ENCODE measurements around the gene NRROS. TPM values are rescaled to one million over a fixed set of nuclear protein-coding genes. Genes with fewer than 3 reads are reported as not detected.
"Not testable (repeated sequence)": the region's sequence is repeated elsewhere in the genome, so short reads cannot be mapped to it uniquely, and the experiment has no call there.

NRROS gene
- total and polyA plus RNA-seq, 8 donors = 4.8 to 21.8 (median 7.6) TPM

GRCh38 chr3:196636369-196637349 lies 2.8 kb upstream of the NRROS start:
- no peaks in the 10 kb centered on the region for H3K36me3 ChIP-seq
- no peak overlapping the region for H3K27ac ChIP-seq
- TF ChIP-seq CTCF (IDR thresholded peaks at IDR 0.05) = no peak
- H3K27me3 ChIP-seq = peaks cover 3 to 14% of the 10 kb centered on the region in 2 donors
- intact Hi-C loops (cut with DNase I) = no loop called here
- H3K4me1 ChIP-seq = peaks cover 0 to 70% of the 10 kb centered on the region in 2 donors
- ATAC-seq = no peak
- no peak for DNase-seq
- no peak overlapping the region for H3K4me3 ChIP-seq
- H3K9me3 ChIP-seq = no peaks in the 10 kb centered on the region

GRCh38 chr3:196637941-196638340 lies 1.6 kb upstream of the NRROS start:
- peaks cover 3 to 14% of the 10 kb centered on the region in 2 donors for H3K27me3 ChIP-seq
- not testable (repeated sequence) for H3K36me3 ChIP-seq, ATAC-seq

GRCh38 chr3:196638861-196639482 lies 522 bp upstream of the NRROS start:
- peak; percentile 9 for ATAC-seq

More at GRCh38 chr3:196637941-196638340, 1.6 kb upstream of the NRROS start:
- H3K4me3 ChIP-seq; intact Hi-C loops (cut with DNase I); DNase-seq; H3K27ac ChIP-seq; H3K9me3 ChIP-seq: not testable (repeated sequence)
- H3K4me1 ChIP-seq = peaks cover 0 to 76% of the 10 kb centered on the region in 2 donors

GRCh38 chr3:196640297-196641018 lies 964 bp downstream of the NRROS start:
- Histone ChIP-seq H3K27me3 (peaks cover 3 to 14% of the 10 kb centered on the region in 2 donors), H3K36me3 (peaks cover 0 to 6% of the 10 kb centered on the region in 2 donors), H3K9me3 (no peaks in the 10 kb centered on the region), H3K27ac (peak overlapping the region; percentile 76 to 92), H3K4me3 (peak overlapping the region; percentile 50 to 67), H3K4me1 (peaks cover 0 to 82% of the 10 kb centered on the region in 2 donors)
- ATAC-seq = no peak
- no peak for DNase-seq
- TF ChIP-seq CTCF (IDR thresholded peaks at IDR 0.05) = no peak
- intact Hi-C loops (cut with DNase I) = no loop called here

More at GRCh38 chr3:196638861-196639482, 522 bp upstream of the NRROS start:
- Histone ChIP-seq H3K9me3 (no peaks in the 10 kb centered on the region), H3K36me3 (peaks cover 0 to 6% of the 10 kb centered on the region in 2 donors), H3K27me3 (peaks cover 3 to 14% of the 10 kb centered on the region in 2 donors), H3K27ac (peak overlapping the region; percentile 76 to 92), H3K4me1 (peaks cover 0 to 76% of the 10 kb centered on the region in 2 donors), H3K4me3 (peak overlapping the region; percentile 50 to 67)
- TF ChIP-seq CTCF (IDR thresholded peaks at IDR 0.05) = no peak
- intact Hi-C loops (cut with DNase I) = no loop called here
- no peak for DNase-seq

GRCh38 chr3:196641333-196642054 lies 2.0 kb downstream of the NRROS start:
- H3K4me3 ChIP-seq = peak overlapping the region; percentile 3 to 67

More at GRCh38 chr3:196641333-196642054, 2.0 kb downstream of the NRROS start:
- Histone ChIP-seq H3K9me3 (no peaks in the 10 kb centered on the region), H3K4me1 (peaks cover 0 to 88% of the 10 kb centered on the region in 2 donors), H3K27ac (peak overlapping the region in 1 of 2 donors; percentile 92), H3K36me3 (peaks cover 0 to 6% of the 10 kb centered on the region in 2 donors), H3K27me3 (peaks cover 3 to 14% of the 10 kb centered on the region in 2 donors)
- intact Hi-C loops (cut with DNase I) = no loop called here
- DNase-seq (peak in 1 of 4 donors; percentile 6), ATAC-seq (no peak)
- no peak for TF ChIP-seq CTCF (IDR thresholded peaks at IDR 0.05)

All from left lung (tissue), 10 donors.